GM18858 (cell line): Measurements from ENCODE around the gene RGL1.

Source experiments
- ATAC-seq: cut with Tn5 transposase; IDR thresholded peaks from one replicate; pipeline ENCODE4 v1.9.1; 2021; ENCODE audit not compliant: unreplicated experiment

Gene RGL1

GRCh38 chr1:183886083-183886828, 81.3 kb downstream of the RGL1 start:
- ATAC-seq = no peak

- no peak for ATAC-seq
These were observed 81.9 kb downstream of the RGL1 start for GRCh38 chr1:183886853-183887252.

GRCh38 chr1:183887826-183888819, 83.2 kb downstream of the RGL1 start:
- no peak for ATAC-seq

GRCh38 chr1:183889095-183889494, 84.2 kb downstream of the RGL1 start:
- ATAC-seq = no peak

GRCh38 chr1:183891158-183891856, 86.4 kb downstream of the RGL1 start:
- ATAC-seq = peak; percentile 76

- no peak for ATAC-seq
These were observed 87.5 kb downstream of the RGL1 start for GRCh38 chr1:183892351-183892793.

GRCh38 chr1:183893561-183894289, 88.8 kb downstream of the RGL1 start:
- ATAC-seq = no peak

- ATAC-seq = no peak
These were observed 89.3 kb downstream of the RGL1 start for GRCh38 chr1:183894290-183894565.

GRCh38 chr1:183896466-183897048, 91.6 kb downstream of the RGL1 start:
- no peak for ATAC-seq

- no peak for ATAC-seq
These were observed 93.1 kb downstream of the RGL1 start for GRCh38 chr1:183898001-183898396.

GRCh38 chr1:183898610-183899009, 93.7 kb downstream of the RGL1 start:
- ATAC-seq = no peak

- peak; percentile 38 for ATAC-seq
These were observed 96.9 kb downstream of the RGL1 start for GRCh38 chr1:183901748-183902330.

- no peak for ATAC-seq
These were observed 98.2 kb downstream of the RGL1 start for GRCh38 chr1:183903101-183903500.

- no peak for ATAC-seq
These were observed 100.7 kb downstream of the RGL1 start for GRCh38 chr1:183905508-183906113.

- no peak for ATAC-seq
These were observed 102.2 kb downstream of the RGL1 start for GRCh38 chr1:183907070-183907469.

- no peak for ATAC-seq
These were observed 103.2 kb downstream of the RGL1 start for GRCh38 chr1:183908079-183908478.

GRCh38 chr1:183909672-183910071, 104.8 kb downstream of the RGL1 start:
- no peak for ATAC-seq

- no peak for ATAC-seq
These were observed 105.9 kb downstream of the RGL1 start for GRCh38 chr1:183910845-183911244.

- ATAC-seq = peak; percentile 64
These were observed 106.4 kb downstream of the RGL1 start for GRCh38 chr1:183911285-183911684.
